Stimulated activated CD8-positive, alpha-beta memory T cell treated with anti-CD3 and anti-CD28 coated beads, Interleukin-12 subunit alpha, Interleukin-12 subunit beta, amount 100 ng/mL, for 24 hours (primary cell): Measurements from ENCODE around the gene FNDC8.
"Not testable (repeated sequence)": the region's sequence is repeated elsewhere in the genome, so short reads cannot be mapped to it uniquely, and the experiment has no call there.

Source experiments
- DNase-seq: peaks from one replicate; pipeline ENCODE4 v3.0.0-alpha.2; 2020; ENCODE audit errors: extremely low read depth

Gene FNDC8

GRCh38 chr17:35142467-35142796 lies 21.0 kb downstream of the FNDC8 start:
- DNase-seq = no peak

GRCh38 chr17:35144840-35145239 lies 23.4 kb downstream of the FNDC8 start:
- no peak for DNase-seq

DNA sequence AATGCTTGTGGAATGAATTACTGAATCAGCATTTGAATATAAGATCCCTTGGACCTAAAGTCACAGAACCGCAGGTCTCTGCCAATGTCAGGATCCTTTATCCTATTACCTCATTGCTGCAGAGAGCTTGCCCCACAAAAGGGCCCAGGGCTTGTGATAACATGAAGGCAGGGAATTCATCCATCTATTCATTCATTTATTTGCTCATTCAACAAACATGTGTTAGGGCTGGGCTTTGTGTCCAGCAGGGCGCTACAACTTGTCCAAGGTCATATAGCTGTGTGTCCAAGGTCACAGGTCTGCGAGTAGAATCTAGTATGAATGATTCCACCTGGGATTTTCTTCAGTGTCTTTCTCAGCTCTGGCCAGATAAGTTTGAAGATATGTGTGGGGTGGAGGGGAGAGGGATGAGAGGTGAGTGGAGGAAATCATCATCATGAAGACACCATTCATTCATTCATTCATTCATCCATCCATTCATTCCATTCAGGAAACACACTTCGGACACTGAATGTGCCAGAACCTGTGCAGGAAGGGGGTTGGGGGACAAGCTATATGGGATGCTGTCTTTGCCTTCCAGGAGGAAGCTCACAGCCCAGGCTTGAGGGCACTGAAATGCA lies 24.9 kb downstream of the FNDC8 start:
- DNase-seq = no peak

DNA sequence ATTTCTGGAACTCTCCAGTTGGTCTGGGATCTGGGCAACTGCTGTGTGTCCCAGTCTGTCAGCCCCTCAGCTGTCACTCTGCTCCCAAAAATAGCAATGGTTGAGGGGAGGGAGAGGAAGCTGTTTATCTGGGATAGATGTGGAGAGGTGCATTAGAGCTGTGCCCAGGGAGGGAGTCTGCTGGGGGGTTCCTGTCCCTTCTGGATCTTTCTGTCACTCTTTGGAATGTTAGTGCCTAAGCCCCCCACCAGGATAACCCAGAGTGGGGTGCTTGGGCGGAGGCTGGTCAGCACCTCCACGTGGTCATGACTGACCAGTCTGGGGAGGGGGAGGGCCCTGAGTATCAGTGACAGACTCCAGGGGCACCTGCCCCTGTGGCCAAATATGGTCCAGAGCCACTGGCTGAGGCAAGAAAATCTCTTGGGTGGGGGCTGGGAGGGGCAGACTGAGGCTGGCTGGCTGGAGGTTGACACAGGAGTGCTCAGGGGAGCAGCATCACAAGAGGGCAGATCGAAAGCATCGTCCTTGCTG lies 26.0 kb downstream of the FNDC8 start, which contains the start of gene UNC45B:
Gene UNC45B (plus strand): TSS at position 443 of the 531 bp plus-strand sequence. CDS start 447 bp downstream, outside the sequence.
- DNase-seq = no peak

DNA sequence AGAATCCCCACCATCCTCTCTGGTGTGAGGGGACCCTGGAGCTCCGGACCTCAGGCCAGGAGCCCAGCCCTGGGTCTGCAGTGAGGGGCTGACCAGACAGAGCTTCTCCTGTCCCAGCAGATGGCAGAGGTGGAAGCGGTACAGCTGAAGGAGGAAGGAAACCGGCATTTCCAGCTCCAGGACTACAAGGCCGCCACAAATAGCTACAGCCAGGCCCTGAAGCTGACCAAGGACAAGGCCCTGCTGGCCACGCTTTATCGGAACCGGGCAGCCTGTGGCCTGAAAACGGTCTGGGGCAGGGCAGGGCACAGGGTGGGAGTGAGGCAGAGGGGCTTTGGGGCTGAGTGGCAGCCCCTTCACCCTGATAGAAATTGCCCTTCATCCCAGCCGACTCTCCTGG lies 26.7 kb downstream of the FNDC8 start:
- DNase-seq = no peak

DNA sequence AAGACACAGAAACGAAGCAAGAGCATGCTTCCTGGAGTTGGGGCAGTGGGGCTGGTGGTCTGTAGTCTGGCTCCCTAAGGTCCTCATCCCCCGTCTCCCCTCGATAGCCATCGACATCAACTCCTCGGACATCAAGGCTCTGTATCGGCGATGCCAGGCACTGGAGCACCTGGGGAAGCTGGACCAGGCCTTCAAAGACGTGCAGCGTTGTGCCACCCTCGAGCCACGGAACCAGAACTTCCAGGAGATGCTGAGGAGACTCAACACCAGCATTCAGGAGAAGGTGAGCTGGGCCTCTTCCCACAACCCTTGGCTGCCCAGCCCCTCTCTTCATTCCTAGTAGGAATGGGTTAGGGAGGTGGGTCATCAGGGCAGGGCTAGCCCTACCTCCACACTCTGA lies 28.5 kb downstream of the FNDC8 start:
- DNase-seq = no peak

GRCh38 chr17:35151080-35151479 lies 29.7 kb downstream of the FNDC8 start:
- not testable (repeated sequence) for DNase-seq

DNA sequence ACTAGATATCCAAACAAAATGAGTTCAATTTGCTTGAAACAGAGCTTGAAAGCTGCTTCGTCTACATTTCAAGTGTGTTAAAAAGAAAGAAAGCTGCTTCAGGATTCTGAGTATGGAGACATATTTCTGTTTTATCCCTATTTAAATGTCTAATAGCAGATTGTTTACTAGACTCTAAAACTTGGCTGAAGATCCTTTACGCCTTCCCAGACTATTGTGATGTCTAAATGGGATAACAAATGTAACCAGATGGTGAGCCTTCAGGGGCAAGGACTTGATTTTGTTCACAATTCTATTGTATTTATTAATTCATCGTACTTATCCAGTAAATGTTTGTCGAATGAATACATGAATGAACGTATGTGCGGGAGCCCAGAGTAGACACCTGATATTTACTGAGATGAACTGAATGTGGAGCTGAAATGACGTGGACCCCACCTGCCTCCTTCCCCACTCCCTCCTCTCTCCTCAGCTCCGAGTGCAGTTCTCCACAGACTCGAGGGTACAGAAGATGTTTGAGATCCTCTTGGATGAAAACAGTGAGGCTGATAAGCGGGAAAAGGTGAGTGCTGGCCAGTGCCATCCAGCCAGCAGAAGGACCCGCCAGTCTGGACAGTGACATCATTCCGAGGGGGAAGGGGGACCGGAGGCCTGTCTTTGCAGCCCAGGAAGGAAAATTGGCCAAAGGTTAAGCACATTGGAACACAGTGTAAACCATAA lies 31.2 kb downstream of the FNDC8 start:
- no peak for DNase-seq

DNA sequence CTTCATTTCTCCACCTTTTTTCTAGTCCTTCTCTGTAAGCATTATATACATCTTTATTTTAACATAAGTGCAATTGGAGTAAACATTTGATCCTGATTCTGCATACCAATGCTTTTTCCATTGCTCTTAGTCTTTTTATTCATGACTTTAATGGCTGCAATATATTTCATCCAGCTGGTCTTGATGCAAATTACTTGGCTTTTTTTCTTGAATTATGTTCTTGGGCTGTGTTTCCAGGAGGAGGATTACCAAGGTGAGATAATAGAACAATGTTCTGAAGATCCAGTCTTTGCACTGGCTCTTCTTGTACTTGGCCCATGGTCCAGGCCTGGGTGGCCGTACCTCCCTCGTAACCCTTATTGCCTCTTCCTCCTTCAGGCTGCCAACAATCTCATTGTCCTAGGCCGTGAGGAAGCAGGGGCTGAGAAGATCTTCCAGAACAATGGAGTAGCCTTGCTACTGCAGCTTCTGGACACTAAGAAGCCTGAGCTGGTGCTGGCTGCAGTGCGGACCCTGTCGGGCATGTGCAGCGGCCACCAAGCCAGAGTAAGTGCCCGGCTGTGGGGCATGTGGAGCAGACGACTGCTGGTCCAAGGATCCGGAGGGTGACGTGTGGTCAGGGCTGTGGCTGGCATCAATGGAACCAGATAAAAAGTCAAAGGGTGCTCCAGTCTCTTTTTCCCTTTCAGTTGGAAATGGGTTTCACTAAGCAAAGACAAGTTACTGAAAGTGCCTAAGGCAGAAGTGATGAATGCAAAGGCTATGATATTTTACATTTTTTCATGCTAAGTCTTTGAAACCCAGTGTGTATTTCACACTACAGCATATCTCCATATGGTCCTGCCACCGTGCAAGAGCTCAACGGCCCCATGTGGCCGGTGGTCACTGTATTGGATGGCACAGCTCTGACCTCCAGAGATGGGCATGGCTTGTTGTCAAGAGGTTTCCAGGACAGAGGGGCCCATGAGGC lies 33.1 kb downstream of the FNDC8 start:
- no peak for DNase-seq

GRCh38 chr17:35155246-35155645 lies 33.8 kb downstream of the FNDC8 start:
- DNase-seq = no peak

DNA sequence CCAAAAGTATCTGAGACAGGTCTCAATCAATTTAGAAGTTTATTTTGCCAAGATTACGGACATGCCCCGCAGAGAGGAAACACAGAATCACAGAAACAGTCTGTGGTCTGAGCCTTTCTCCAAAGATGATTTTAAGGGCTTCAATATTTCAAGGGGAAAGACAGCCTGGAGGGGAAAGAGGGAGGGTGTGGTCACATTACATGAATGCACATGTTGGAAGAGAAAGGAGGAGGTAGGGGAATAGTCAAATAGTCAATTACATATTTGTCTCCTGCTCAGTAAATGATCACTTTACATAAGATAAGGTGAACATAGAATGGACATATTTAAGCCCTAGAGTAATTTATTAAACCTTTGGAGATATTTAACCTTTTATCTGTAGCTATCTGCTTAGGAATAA lies 38.5 kb downstream of the FNDC8 start:
- no peak for DNase-seq

- no peak for DNase-seq
These were observed 39.2 kb downstream of the FNDC8 start for GRCh38 chr17:35160354-35161201.

- no peak for DNase-seq
These were observed 39.9 kb downstream of the FNDC8 start for GRCh38 chr17:35161281-35161761.

DNA sequence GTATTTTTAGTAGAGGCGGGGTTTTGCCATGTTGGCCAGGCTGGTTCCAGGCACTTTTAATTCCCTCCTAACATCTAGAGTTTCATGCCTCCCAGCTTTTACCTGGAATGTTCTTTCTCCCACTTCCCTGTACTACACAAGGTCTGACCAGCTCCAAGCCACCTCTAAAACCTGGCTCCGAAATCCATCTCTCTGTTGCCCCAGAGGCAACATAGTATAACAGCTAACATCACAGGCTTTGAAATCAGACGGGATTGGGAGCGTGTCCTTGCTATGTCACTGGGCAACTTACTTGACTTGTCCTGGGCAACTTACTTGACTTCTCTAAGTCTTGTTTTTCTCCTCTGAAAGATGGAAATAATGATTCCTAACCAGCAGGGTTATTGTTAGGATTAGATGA lies 41.3 kb downstream of the FNDC8 start:
- DNase-seq = no peak

DNA sequence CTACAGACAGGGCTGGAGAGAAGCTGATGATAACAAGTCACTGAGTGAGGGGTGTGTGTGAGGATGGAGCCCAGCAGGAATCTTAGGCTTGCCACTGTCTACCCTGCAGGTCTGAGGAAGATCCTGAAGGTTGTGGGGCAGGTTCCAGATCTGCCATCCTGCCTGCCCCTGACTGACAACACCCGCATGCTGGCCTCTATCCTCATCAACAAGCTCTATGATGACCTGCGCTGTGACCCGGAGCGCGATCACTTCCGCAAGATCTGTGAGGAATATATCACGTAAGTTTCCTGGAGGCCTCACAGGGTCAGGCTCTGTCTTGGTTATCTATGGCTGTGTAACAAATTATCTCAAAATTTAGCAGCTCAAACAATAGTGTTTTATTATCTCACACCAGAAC lies 42.5 kb downstream of the FNDC8 start:
- DNase-seq = no peak

DNA sequence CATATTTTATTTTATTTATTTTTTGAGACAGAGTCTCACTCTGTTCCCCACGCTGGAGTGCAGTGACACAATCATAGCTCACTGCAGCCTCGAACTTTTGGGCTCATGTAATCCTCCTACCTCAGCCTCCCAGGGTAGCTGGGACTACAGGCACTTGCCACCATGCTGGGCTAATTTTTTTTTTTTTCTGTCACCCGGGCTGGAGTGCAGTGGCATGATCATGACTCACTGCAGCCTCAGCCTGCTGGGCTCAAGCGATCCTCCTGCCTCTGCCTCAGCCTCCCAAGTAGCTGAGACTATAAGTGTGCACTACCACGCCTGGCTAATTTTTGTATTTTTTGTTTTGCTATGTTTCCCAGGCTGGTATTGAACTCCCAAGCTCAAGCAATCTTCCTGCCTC lies 43.3 kb downstream of the FNDC8 start:
- no peak for DNase-seq

- DNase-seq = no peak
These were observed 45.1 kb downstream of the FNDC8 start for GRCh38 chr17:35166526-35166925.

DNA sequence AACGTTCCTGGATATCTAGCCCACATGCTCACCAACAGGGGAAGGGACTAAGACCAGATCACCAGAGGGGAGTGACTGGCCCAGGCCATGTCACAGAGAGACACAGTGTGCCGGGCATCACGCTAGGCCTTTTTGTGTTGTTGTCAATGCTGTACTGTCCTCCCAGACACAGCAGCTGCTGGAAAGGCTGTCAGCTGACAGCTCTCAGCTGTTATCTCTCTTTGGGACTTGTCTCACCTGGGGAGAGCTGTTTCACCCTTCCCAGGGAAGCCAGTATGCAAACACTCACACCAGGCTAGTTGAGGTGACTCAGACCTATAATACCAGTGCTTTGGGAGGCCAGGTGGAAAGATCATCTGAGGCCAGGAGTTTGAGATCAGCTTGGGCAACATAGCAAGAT lies 45.6 kb downstream of the FNDC8 start:
- DNase-seq = no peak

GRCh38 chr17:35167666-35168065 lies 46.3 kb downstream of the FNDC8 start:
- DNase-seq = no peak

GRCh38 chr17:35169835-35170363 lies 48.5 kb downstream of the FNDC8 start:
- no peak for DNase-seq
